Stimulated activated CD4-positive, alpha-beta T cell treated with anti-CD3 and anti-CD28 coated beads, Interleukin-15, amount 100 ng/mL, for 1 hour (primary cell): ENCODE results near the gene NDUFS4.
"Not testable (repeated sequence)": the region's sequence is repeated elsewhere in the genome, so short reads cannot be mapped to it uniquely, and the experiment has no call there.

ENCODE experiments used
- DNase-seq, 2 donors: peaks; one replicate each; pipeline ENCODE4 v3.0.0-alpha.2; 2020; ENCODE audit warnings: low read depth in 1 of 2, low spot score in 1 of 2

The NDUFS4 gene

DNA sequence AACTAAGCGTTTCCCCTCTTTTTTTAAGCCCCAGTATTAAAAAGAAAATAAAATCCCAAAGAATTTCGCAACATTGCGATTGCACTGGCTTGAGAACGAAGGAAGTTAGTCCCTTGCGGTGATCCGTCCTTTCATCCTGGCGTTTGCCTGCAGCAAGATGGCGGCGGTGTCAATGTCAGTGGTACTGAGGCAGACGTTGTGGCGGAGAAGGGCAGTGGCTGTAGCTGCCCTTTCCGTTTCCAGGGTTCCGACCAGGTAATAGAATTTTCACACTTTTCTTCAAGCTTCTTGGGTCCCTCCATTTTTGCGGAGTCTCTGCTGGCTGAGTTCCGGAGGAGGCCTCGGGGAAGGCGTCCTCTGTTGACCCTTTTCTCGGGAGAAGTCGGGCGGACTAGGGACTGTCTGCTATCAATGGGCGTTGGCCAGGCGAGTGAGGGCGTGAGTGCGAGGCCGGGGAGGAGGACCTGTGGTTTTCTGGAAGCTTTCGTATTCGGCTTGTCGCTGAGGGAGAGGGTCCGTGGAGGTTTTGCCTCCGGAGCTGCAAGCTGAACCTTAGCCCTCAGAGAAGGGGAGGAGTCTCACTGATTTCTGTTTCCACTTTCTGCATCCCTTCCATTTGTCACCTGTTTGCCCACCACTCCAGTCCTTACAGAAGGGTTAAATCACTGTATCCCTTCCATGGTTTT is at the start of gene NDUFS4:
TSS of gene NDUFS4 (plus strand) at position 134 of the 686 bp plus-strand sequence. CDS start at position 158, 24 bp downstream.
- peak; percentile 45 to 49 for DNase-seq

DNA sequence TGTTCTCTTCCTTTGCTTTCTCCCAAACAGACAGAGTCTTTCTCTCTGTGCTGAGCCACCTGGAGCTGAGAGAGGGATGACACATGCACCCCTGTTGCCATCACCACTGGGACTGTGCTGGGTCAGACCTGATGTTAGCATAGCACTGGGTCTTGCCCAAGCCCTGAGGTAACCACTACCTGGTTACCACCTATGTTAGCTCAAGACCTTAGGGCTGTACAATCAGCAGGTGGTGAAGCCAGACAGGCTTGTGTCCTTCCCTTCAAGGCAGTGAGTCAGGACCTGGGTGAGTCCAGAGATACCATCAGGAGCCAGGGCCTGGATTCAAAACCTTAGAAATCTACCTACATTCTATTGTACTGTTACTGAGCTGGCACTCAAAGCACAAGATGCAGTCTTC is 47.9 kb upstream of the NDUFS4 start:
- no peak for DNase-seq

DNA sequence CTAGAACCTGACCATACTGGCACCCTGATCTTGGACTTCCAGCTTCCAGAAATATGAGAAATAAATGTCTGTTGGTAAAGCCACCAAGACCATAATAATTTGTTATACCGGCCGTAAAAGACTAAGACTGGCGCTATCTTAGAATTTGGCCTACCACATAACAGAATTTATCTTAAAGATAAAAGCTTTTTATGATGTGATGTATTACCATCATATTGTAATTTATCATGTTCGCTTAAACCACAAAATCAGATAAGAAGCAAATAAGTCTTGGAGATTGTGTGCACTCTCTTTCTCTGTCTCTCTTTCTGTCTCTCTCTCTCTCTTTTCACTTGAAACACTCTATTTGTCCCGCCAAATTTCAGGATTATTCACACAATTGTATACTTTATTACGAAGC is 44.5 kb upstream of the NDUFS4 start:
- no peak for DNase-seq

DNA sequence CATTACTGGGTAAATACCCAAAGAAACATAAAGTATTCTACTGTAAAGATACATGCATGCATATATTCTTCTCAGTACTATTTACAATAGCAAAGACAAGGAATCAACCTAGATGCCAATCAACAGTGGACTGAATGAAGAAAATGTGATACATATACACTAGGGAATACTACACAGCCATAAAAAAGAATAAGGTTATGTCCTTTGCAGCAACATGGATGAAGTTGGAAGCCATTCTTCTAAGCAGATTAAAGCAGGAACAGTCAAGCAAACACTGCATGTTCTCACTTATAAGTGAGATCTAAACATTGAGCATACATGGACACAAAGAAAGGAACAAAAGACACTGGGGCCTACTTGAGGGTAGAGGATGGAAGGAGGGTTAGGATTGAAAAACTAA is 39.6 kb upstream of the NDUFS4 start:
- no peak for DNase-seq

DNA sequence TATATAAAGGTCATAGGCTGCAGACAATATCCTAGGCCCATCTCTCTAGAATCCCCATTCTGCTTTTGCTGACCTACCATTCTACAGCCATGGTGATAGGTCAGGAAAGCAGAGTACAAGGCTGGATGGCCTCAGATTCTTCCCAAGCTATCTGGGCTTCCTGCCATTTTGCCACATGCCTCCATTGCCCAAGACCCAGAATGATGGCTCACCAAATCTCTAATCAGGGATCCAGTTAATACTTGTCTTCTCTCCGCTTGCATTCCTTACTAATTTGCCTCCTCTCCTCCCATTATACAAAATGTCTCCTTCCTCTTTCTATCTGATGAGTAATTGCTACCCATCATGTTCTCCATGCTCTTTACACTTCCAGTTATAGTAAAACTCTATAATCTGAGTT is 22.7 kb upstream of the NDUFS4 start:
- DNase-seq, result no peak

DNA sequence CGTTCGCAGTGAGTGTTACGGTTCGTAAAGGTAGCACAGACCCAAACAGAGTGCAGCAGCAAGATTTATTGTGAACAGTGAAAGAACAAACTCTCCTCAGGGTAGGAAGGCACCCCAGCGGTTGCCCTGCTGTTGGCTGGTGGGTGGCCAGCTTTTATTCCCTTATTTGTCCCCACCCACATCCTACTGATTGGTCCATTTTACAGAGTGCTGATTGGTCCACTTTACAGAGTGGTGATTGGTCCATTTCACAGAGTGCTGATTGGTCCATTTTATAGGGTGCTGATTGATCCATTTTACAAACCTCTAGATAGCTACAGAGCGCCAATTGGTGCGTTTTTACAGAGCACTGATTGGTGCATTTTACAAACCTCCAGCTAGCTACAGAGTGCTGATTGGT is 19.7 kb upstream of the NDUFS4 start:
- not testable (repeated sequence) for DNase-seq

DNA sequence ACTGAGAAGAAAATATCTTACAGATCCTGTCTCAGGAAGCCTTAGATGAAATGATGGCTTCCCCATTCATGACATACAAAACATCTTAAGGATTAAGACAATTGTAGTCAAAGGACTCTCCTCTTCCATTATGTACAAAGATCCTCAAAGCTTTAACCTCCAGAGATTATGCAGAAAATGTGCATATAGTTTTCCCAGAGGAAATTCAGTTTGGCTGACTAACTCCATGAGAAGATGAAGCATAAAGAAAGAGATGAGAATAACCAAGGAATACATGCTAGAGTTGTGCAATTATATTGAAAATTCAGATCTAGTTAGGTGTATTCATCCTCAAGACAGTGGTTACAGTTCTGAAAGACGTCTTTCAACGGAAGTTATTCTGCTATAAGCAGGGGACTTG is 18.6 kb upstream of the NDUFS4 start:
- DNase-seq, result no peak

DNA sequence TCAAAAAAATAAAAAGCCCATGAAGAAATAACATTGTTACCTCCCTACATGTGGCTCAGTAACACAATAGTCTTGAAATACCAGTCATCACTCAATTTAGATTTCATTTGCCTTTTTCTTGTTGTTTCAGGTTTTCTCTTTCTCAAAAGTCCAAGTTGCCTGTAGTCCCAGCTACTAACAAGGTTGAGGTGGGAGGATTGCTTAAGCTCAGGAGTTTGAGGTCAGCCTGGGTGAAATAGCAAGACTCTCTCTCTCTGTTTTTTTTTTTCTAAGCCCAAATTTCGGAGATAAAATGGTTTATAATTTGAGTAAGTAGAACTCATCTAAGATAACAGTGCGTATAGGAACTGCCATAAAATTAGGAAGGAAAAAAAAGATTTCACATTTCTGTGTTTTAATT is 17.5 kb upstream of the NDUFS4 start:
- DNase-seq, result no peak

DNA sequence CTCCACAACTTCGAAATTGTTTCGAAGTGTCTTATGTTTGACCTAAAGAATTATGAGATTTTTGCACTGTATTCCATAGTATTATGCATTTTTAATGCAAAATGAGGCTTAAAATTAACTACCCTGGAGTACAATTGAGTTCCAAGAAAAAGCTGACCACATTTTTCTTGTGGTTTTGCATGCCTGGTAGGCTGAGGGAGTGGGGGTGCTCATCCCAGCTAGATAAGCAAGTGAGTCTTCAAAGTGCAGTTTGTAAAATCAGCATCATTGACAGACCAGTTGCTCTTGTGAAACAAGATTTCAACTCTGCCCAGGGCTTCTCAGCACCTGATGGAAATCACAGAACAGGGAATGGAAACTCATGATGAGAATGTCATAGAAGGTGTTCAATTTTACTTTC is 17.0 kb upstream of the NDUFS4 start:
- no peak for DNase-seq

DNA sequence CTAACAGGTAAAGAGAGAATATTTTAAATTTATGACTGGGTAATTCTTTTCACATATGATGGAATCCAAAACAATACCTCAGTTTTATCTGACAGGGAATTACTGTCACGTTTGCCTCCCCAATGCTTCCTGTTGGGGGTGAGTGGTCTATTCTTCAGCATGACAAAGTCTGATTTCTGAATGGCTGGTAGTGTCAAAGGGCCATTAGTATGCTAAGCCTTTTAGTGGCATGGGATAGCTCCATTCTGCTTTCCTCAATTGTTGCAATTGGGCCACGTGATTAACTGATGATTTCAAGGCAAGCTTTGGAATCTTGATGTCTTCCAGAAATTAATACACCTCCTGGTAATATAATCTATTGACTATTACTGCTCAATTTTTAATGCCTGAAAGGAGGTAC is 14.7 kb upstream of the NDUFS4 start:
- no peak for DNase-seq

DNA sequence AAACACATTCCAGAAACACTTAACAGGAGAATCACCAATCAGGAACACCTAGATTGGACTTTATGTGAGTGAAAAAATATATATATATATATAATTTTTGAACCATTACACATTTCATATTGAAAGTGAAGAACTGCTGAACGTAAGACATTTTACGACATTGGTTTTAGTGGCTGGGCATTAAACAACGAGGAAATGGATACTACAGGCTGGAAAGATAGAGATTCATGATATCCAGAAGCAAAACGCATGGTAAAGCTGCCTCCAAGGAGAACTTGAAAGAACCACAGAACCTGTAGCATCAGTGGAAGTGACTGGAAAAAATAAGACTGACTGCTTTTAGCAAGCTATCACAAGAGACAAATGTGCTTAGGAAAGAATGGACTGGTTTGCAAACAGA is 13.2 kb upstream of the NDUFS4 start:
- DNase-seq, result no peak

DNA sequence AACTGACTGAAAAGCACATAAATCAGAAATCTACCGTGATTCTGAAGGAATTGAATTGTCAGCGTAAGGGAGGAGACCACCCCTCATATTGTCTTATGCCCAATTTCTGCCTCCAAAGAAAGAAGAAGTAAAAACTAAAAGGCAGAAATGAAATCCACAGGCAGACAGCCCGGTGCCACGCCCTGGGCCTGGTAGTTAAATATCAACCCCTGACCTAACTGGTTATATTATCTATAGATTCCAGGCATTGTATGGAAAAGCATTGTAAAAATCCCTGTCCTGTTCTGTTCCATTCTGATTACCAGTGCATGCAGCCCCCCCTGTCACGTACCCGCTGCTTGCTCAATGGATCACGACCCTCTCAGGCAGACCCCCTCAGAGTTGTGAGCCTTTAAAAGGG is 11.9 kb upstream of the NDUFS4 start:
- not testable (repeated sequence) for DNase-seq

DNA sequence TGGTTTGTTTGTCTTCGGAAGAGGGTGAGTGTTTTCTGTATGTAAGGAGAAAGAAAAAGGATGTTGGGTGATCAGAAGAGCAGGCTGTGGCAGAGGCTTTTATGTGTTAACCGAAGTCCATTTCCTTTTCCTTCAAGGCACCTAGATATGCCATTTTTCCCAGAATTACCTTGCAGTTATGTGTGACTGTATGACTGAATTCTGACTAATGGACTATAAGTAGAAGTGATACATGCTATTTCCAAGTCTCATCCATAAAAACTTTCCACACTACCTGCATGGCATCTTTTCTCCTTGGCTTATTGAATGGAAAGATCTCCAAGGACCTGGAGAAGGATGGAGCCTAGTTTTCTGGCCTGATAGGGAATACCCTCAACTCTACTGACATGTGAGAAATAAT is 10.6 kb upstream of the NDUFS4 start:
- DNase-seq, result no peak

DNA sequence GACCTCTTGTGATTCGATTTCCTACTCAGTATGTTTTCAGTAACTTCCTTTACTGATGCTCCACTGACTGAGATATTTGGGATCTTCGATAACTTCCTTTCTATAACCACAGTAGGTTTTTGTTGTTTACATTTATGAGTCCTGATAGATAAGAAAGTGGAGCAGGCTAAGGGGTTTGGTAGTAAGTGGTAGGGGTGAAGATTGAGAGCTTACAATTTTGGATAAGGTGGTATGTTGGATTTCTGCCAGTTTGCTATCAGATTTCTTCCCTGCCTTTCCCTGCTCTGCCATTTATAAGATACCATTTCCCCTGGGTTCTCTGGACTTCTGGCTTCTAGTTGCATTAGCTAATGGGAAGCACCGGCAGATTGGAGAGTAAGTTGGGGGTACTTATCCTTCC is 7.9 kb upstream of the NDUFS4 start:
- no peak for DNase-seq

DNA sequence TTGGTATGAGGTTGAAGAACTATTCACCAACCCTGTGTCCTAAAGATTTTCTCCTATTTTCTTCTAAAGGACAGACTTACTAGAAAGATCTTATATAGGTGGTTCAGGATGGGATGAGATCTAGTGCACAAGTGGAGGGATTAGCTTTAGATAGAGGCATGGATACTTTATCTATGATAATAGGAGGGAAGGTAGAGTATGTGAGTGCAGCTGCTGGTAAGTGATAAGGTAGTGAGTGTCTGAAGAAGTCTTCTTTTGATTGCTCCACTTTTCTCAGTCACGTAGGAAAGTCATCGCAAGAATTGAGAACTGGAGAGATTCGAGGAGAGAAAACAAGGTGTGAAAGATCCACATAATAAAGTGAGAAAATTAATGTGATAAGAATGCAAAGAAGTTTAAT is 6.0 kb upstream of the NDUFS4 start:
- DNase-seq, result no peak

DNA sequence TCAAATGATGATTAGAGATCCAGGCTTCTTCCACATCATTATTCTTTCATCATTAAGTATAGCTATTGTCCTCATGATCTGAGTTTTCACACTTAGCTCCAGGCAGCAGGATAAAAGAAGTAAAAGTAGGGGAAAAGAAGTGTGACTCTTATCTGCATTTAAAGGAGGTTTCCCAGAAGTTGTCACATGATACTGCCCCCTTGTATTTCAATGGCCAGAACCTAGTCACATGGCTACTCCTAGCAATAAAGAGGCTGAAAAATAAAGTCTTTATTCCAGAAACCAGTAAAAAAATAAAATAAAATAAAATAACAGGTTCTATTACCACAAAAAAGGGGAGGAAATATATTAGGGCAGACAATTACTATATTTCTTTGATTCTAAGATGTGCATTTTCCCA is 5.3 kb upstream of the NDUFS4 start:
- no peak for DNase-seq

DNA sequence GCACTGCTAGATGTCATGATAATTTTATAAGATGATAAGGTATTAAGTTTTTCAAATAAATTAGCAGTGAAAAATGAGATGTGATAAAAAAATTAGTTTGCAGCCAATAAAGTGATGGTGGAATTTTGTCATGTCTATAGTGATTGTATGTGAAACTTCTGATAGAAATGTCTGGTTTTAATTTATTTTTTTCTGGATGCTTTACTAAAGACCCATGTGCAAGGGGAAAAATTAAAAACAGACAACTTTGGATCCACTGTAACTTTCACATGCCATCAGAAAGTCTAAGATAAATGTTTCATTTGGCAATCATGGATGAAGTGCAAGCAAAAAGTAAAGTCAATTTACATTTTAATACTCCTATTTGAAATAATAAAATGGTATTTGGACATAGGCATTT is 4.4 kb upstream of the NDUFS4 start:
- DNase-seq, result no peak

DNA sequence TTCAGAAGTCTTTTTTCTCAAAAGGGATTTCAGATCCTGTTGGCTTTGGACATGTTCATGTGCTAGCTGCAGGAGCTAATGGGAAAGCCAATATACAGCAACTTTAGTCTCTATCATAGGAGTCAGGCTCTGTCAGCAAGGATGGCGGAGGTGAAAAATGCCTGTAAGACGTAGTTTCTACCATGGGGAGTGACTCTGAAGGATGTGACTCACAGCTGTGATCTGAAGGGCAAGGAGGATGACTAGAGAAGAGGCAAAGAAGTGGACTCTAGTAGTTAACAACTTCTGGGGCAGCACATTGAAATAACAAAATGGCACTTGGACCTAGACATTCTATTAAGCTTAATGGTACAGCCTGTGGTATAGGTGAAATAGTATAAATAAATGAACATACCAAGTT is 3.1 kb upstream of the NDUFS4 start:
- DNase-seq, result no peak

DNA sequence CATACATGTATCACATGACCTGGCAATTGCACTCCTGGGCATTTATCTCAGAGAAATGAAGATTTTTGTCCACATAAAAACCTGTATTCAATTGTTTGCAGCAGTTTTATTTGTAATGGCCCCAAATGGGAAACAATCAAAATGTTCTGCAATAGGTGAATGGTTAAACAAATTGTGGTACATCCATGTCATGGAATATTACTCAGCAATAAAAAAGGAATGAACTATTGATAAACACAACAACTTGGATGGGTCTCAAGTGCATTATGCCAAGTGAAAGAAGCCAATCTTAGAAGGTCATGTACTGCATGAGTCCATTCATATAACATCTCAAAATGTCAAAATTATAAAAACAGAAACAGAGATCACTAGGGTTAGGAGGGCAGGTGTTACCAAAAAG is 1.5 kb upstream of the NDUFS4 start:
- DNase-seq, result no peak

DNA sequence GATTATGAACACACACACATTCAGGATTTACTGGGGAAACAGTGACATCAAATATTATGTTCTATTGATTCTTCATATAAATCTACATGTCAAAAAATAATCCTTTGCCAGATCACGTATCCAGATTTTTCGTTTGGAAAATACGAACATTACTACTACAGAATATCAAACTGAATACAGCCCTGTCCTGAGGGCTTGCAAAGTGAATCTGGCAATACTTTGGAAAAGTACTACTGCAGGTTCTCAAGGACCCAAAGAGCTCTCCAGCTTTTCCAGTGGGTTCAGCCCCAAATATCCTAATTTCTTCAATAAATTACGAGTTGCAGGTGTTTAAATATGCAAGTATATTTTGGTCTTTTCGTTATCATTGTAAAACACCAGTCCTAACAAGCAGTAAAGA is 411 bp upstream of the NDUFS4 start:
- no peak for DNase-seq

DNA sequence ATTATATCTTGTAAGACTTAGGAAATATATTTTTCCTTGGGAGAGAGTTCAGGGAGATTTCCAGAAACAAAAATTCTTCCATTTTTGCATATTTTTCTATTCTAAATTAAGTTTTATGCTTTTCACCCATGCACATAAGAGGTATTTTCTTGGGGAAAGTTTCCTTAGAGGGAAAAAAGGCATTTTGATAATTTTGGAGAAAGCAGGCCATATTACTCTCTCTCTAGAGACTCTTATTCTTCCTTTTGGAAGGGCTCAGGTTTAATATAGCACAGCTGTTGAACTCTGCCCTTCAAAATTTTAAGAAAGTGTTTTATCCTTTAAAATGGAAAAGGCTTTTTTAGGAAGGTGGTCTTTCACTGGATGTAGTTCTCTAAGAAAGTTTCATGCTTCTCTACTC is 8.0 kb downstream of the NDUFS4 start:
- DNase-seq, result no peak

DNA sequence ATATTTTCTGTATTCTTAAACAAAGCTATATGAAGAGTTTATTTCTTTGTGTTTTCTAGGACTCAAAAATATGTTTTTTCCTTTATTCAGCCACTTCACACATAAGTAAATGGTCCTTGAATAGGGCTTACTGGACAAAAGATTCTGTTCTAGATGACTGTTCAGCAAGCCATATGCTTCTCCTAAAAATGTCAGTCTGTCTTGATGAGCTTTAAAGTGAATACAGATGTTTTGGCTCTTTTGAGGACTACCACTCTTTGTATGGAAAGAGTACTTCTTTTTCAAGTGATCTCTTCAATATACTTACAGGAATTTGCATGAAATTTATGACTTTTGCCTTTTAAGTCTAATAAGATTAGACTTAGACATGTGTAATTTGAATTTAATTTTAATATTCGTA is 8.4 kb downstream of the NDUFS4 start:
- no peak for DNase-seq

DNA sequence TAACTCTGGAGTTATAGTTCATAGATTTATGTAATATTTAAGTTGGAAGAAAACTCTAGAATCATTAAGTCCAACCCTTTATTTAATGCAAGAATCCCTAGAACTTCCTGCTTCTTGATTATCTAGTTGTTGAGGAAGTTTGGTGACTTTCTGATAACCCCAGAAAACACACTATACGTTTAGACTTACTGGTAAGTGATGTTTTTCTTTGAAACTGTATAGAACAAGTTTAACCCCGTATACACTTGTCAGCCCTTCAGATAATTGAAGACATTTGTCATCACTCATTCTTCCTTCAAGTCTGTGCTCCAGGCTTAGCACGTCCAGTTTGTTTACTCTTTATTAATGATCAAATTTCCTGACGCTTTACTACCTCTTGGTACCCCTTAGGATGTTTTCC is 9.0 kb downstream of the NDUFS4 start:
- no peak for DNase-seq

DNA sequence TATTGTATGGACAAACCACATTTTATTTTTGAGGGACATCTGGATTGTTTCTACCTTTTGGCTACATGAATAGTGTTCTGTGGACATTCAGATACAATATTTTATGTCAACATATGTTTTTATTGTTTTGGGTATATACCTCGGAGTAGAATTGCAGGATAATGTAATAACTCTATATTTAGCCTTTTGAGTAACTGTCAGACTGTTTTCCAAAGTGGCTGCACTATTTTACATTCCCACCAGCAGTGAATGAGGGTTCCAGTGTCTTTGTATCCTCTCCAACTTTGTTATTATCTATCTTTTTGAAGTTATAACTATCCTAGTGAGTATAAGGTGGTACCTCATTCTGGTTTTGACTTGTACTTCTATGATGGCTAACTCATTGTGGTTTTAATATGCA is 11.0 kb downstream of the NDUFS4 start:
- no peak for DNase-seq
